Lower leg skin (tissue), 3 donors: ENCODE measurements around the gene TNFRSF8.

ENCODE experiments used
- POLR2A ChIP-seq, 2 donors: fragments of 450-650 bp; IDR thresholded peaks; one replicate each; pipeline ENCODE4 v1.6.1; 2016 to 2017; ENCODE audit warnings: antibody characterized with exemption in 2 of 2, mild to moderate bottlenecking in 1 of 2, moderate library complexity in 1 of 2
- TF ChIP-seq, protein P1 (sequence below), 3 donors: fragments of 450-650 bp; IDR thresholded peaks; one replicate each; pipeline ENCODE4 v1.5.1; 2016; ENCODE audit warnings: antibody characterized with exemption in 3 of 3, mild to moderate bottlenecking in 3 of 3, moderate library complexity in 2 of 3

DNA sequence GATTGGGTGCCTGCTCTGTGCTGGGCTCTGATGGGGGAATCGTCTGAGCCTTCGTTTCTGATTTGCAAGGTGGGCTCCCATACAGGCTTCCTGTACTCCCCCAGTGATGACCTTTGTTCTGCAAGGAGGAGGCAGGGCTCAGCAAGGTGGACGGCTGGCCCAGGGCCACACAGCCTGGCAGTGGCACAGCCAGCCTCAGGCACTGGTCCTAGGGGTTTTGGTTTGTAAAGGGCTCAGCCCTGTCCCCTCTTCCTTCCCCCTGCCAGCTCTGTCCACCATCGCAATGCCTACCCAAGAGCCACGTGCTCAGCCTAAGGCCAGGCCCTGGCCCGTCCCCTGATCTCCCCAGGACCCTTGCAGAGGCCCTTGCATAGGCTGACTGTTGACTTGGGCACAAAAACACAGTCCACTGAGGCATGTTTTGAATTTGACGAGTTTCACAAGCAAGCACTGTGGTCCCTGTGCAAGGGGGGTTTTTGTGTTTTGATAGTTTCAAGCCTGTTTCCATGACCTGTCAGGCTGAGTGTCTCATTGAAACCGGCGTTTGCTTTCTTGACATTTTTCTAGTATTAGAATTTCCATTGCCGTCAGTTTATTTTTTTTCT lies 64.2 kb downstream of the TNFRSF8 start:
- TF ChIP-seq, protein P1, sequence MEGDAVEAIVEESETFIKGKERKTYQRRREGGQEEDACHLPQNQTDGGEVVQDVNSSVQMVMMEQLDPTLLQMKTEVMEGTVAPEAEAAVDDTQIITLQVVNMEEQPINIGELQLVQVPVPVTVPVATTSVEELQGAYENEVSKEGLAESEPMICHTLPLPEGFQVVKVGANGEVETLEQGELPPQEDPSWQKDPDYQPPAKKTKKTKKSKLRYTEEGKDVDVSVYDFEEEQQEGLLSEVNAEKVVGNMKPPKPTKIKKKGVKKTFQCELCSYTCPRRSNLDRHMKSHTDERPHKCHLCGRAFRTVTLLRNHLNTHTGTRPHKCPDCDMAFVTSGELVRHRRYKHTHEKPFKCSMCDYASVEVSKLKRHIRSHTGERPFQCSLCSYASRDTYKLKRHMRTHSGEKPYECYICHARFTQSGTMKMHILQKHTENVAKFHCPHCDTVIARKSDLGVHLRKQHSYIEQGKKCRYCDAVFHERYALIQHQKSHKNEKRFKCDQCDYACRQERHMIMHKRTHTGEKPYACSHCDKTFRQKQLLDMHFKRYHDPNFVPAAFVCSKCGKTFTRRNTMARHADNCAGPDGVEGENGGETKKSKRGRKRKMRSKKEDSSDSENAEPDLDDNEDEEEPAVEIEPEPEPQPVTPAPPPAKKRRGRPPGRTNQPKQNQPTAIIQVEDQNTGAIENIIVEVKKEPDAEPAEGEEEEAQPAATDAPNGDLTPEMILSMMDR (IDR thresholded peaks at IDR 0.05) = no peak
- TF ChIP-seq POLR2A (IDR thresholded peaks at IDR 0.05) = no peak
